K562 (cell line): Measurements from ENCODE around the gene PSMB10. TPM values are rescaled to one million over a fixed set of nuclear protein-coding genes. Genes with fewer than 3 reads are reported as not detected.
A peak's percentile ranks its signal among the peaks of the same experiment; 100 is the strongest.

ENCODE experiments used
- BACH1 ChIP-seq: fragments of 200-800 bp; sonication (Bioruptor generic); IDR thresholded peaks from 2 replicates; pipeline ENCODE4 v1.6.1; 2016; ENCODE audit warnings: missing genetic modification characterization, missing compliant biosample characterization
- BMI1 ChIP-seq: fragments of 150-350 bp; IDR thresholded peaks from 2 replicates; pipeline ENCODE4 v1.6.1; 2014; ENCODE audit warnings: low read length
- BRF1 ChIP-seq: IDR thresholded peaks from 3 replicates; pipeline ENCODE4 v1.6.1; 2011; ENCODE audit warnings: borderline replicate concordance, mild to moderate bottlenecking; ENCODE audit not compliant: insufficient read length; ENCODE audit errors: extremely low read depth
- CBFA2T2 ChIP-seq: fragments of 450-650 bp; conservative IDR thresholded peaks from 2 replicates; pipeline ENCODE4 v1.6.1; 2017; ENCODE audit warnings: mild to moderate bottlenecking
- HDGF ChIP-seq: fragments of 450-650 bp; IDR thresholded peaks from 2 replicates; pipeline ENCODE4 v1.6.1; 2016
- NR2F6 ChIP-seq: fragments of 450-650 bp; formaldehyde crosslinking; IDR thresholded peaks from 2 replicates; pipeline ENCODE4 v1.4.0; 2020; ENCODE audit warnings: mild to moderate bottlenecking
- PPARD ChIP-seq: fragments of 250-450 bp; sonication (Bioruptor Pico); IDR thresholded peaks from 2 replicates; pipeline ENCODE4 v1.8.0; 2022; ENCODE audit warnings: inconsistent platforms, mild to moderate bottlenecking, moderate library complexity
- SIN3B ChIP-seq: fragments of 450-650 bp; IDR thresholded peaks from 2 replicates; pipeline ENCODE4 v1.6.1; 2017; ENCODE audit warnings: low read depth, mild to moderate bottlenecking, moderate library complexity
- THRB ChIP-seq: fragments of 450-650 bp; formaldehyde crosslinking; conservative IDR thresholded peaks from 2 replicates; pipeline ENCODE4 v1.4.0; 2022; ENCODE audit warnings: mild to moderate bottlenecking, missing genetic modification characterization
- ZHX1 ChIP-seq: fragments of 150-350 bp; conservative IDR thresholded peaks from 2 replicates; pipeline ENCODE4 v1.6.1; 2014; ENCODE audit warnings: low read length
- ZNF212 ChIP-seq: fragments of 450-650 bp; formaldehyde crosslinking; IDR thresholded peaks from 2 replicates; pipeline ENCODE4 v1.4.0; 2020; ENCODE audit warnings: mild to moderate bottlenecking
- ZNF280A ChIP-seq: fragments of 450-650 bp; IDR thresholded peaks from 2 replicates; pipeline ENCODE4 v1.6.1; 2018; ENCODE audit warnings: mild to moderate bottlenecking, low read depth; ENCODE audit not compliant: partially characterized antibody
- ZNF318 ChIP-seq, 2 experiments: fragments of 450-650 bp; IDR thresholded peaks; 2 replicates each; pipeline ENCODE4 v1.6.1; 2016; ENCODE audit warnings: mild to moderate bottlenecking in 2 of 2, borderline replicate concordance in 1 of 2, low read depth in 1 of 2, moderate library complexity in 1 of 2
- ZNF354B ChIP-seq: fragments of 250-450 bp; sonication (Bioruptor Pico); IDR thresholded peaks from 2 replicates; pipeline ENCODE4 v1.4.0; 2020
- polyA plus RNA-seq, 8 experiments: library from polyadenylated mRNA; depleted of rRNA in 4 of 8; stranded (reverse) in 5 of 8; unstranded in 3 of 8; fragments of >200 nt; fragmentation: Nextera tagmentation in 2 of 8; fragmentation: Illumina TruSeq in 1 of 8; extraction: Ambion mirVana in 2 of 8; extraction: Trizol in 1 of 8; gene quantifications; 2 replicates each; pipeline versions ENCODE4 v1.2.1 to v1.2.3, GENCODE V29; 2011 to 2014; ENCODE audit warnings: inconsistent platforms in 1 of 8, missing spikeins in 1 of 8
- total RNA-seq, 7 experiments: library from RNA; depleted of rRNA in 6 of 7; stranded (reverse); fragments of >200 nt in 6 of 7; fragmentation: Illumina TruSeq in 2 of 7; extraction: Trizol in 2 of 7; gene quantifications; 2 replicates each; pipeline versions ENCODE4 v1.2.1 to v1.2.3, GENCODE V29; 2011 to 2021; ENCODE audit warnings: low replicate concordance in 1 of 7

The PSMB10 gene
- total and polyA plus RNA-seq, 9 of the 15 experiments (the other 6 are each of a cell fraction or from before 2014, with no cell fraction given) = 11.7 to 105 (median 51.0) TPM

GRCh38 chr16:67968400-67969253, 32.0 kb upstream of the PSMB10 start, which contains the start of gene SLC12A4 (continued):
- no peak for TF ChIP-seq PPARD
- no peak for TF ChIP-seq ZNF280A
- TF ChIP-seq ZNF354B (CRISPR knock-in tag) = no peak
- TF ChIP-seq BACH1 (tag) = no peak
- TF ChIP-seq THRB (CRISPR knock-in tag) = no peak
- TF ChIP-seq BMI1 = no peak
- TF ChIP-seq ZNF212 (CRISPR knock-in tag) = no peak
- no peak for TF ChIP-seq BRF1
- peak; percentile 33; the same call in 1 of the 2 replicates for TF ChIP-seq SIN3B
- TF ChIP-seq ZNF318 (IDR thresholded peaks at IDR 0.05; ENCODE audit: borderline replicate concordance in 1 of 2, low read depth in 1 of 2) = no peak
- no peak for TF ChIP-seq HDGF
- no peak for TF ChIP-seq CBFA2T2
- no peak for TF ChIP-seq ZHX1
- TF ChIP-seq NR2F6 (CRISPR knock-in tag) = no peak
